ENCODE results near the gene SREBF1.

Gene SREBF1

DNA sequence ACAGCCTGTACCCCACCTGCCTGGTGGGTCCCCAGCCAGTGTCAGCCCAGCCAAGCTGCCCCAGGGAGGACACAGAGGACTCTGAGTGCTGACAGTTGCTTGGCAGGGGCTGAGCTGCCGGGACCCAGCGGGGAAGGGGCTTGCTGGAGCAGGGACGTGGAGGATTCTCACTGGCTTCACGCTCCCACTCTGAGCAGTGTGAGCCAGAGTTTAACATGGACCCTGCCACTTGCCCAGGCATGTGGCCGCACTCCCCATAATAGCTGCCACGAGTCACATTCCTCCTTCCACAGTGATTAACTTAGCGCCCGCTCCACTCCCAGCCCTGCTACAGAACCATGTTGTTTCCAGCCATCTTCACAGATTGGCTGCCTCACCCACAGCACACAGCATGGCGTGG, 31.2 kb downstream of the SREBF1 start:
- no peak for DNase-seq (ENCODE audit: extremely low spot score)
- POLR2A ChIA-PET: interaction anchor here (1.1 to 24.8 kb wide), 2 partner anchors 9 to 30 kb away, joined by 4 to 369 read pairs; partner anchors contain the start of gene SREBF1
- CTCF ChIA-PET: no interaction called here
- TF ChIP-seq LEF1 (IDR thresholded peaks at IDR 0.05; ENCODE audit: borderline replicate concordance): no peak
- TF ChIP-seq ARNT (IDR thresholded peaks at IDR 0.05): no peak
- no peak for TF ChIP-seq L3MBTL2 (conservative IDR thresholded peaks at IDR 0.05)
- TF ChIP-seq, protein P1, sequence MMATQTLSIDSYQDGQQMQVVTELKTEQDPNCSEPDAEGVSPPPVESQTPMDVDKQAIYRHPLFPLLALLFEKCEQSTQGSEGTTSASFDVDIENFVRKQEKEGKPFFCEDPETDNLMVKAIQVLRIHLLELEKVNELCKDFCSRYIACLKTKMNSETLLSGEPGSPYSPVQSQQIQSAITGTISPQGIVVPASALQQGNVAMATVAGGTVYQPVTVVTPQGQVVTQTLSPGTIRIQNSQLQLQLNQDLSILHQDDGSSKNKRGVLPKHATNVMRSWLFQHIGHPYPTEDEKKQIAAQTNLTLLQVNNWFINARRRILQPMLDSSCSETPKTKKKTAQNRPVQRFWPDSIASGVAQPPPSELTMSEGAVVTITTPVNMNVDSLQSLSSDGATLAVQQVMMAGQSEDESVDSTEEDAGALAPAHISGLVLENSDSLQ (IDR thresholded peaks at IDR 0.05): no peak
- no peak for TF ChIP-seq BHLHE40 (IDR thresholded peaks at IDR 0.05; ENCODE audit: borderline replicate concordance)
- TF ChIP-seq SP1 (IDR thresholded peaks at IDR 0.05): no peak
- no peak for TF ChIP-seq ZNF384 (IDR thresholded peaks at IDR 0.05)
- TF ChIP-seq FOXK2 (IDR thresholded peaks at IDR 0.05): no peak
- no peak for TF ChIP-seq TARDBP (IDR thresholded peaks at IDR 0.05)

DNA sequence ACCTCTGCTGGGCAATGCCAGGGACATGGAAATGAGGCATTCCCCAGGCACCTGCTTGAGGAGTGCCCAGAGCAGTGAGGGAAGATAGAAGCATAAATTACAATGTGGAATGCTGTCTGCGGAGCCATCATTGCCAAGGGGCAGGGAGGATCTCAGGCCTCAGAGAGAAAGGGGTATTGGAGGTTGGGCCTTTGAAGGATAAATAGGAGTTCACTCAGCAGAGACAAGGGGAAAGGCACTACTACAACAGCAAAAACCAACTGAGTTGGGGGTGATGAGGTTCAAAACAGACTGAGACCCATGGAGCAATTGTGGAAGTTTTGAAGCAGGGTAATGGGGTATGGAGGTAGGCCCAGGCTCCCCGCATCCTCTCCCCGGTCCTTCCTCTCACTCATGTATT, 32.8 kb downstream of the SREBF1 start:
- TF ChIP-seq FOXK2 (IDR thresholded peaks at IDR 0.05): no peak
- no peak for TF ChIP-seq BHLHE40 (IDR thresholded peaks at IDR 0.05; ENCODE audit: borderline replicate concordance)
- TF ChIP-seq, protein P1 (IDR thresholded peaks at IDR 0.05): no peak
- no peak for TF ChIP-seq CTBP1 (IDR thresholded peaks at IDR 0.05; ENCODE audit: borderline replicate concordance)
- no peak for TF ChIP-seq L3MBTL2 (conservative IDR thresholded peaks at IDR 0.05)
- no peak for TF ChIP-seq TARDBP (IDR thresholded peaks at IDR 0.05)
- no peak for TF ChIP-seq NFRKB (IDR thresholded peaks at IDR 0.05)
- TF ChIP-seq HDGF (IDR thresholded peaks at IDR 0.05; ENCODE audit: borderline replicate concordance): no peak
- TF ChIP-seq ELF4 (IDR thresholded peaks at IDR 0.05): no peak
- TF ChIP-seq FOXA1 (IDR thresholded peaks at IDR 0.05): no peak
- TF ChIP-seq FOXM1 (IDR thresholded peaks at IDR 0.05; ENCODE audit: borderline replicate concordance): no peak
- TF ChIP-seq SUZ12 (IDR thresholded peaks at IDR 0.05): no peak
- no peak for DNase-seq (ENCODE audit: extremely low spot score)
- CTCF ChIA-PET: no interaction called here
- POLR2A ChIA-PET: no interaction called here

DNA sequence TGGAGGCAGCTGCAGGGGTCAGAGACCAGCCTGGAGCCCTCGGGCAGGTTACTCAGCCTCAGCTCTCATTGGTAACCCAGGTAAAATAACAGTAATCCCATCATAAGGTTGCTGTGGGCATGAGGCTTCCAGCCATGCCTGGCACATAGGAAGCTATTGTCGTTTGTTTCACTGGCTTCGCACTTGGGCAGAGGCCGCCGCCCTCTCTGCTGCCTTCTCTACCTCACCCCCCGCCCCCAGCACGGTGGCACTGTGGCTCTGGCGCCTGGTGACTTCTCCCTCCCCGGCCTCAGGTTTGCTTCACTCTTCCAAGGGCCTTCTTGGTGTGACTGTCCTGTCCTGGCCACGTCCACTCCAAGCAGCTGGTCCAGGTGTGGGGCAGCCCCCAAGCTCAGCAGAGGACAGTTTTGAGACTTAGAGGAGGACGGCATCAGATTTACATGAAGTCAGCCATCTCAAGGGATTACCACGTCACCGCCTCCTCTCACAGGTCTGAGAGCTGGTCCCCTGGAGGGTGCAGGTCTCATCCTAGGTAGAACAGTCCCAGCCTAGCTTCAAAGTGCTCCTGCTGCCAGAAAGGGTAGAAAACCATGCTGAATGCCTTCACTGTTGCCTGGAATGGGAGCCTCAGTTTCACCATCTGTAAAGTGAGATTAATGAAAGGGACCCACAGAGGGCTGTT, 34.8 kb downstream of the SREBF1 start:
- no peak for DNase-seq (ENCODE audit: extremely low spot score)
- CTCF ChIA-PET: interaction anchor here (0.7 to 0.8 kb wide), 2 partner anchors 117 to 121 kb away, joined by 3 to 4 read pairs; partner anchors contain the start of gene RAI1
- TF ChIP-seq FOXA1 (IDR thresholded peaks at IDR 0.05): no peak
- no peak for TF ChIP-seq FOXK2 (IDR thresholded peaks at IDR 0.05)
- no peak for TF ChIP-seq BHLHE40 (IDR thresholded peaks at IDR 0.05; ENCODE audit: borderline replicate concordance)
- no peak for TF ChIP-seq NFRKB (IDR thresholded peaks at IDR 0.05)
- TF ChIP-seq HDGF (IDR thresholded peaks at IDR 0.05; ENCODE audit: borderline replicate concordance): no peak
- no peak for TF ChIP-seq SUZ12 (IDR thresholded peaks at IDR 0.05)
- POLR2A ChIA-PET: interaction anchor here (0.6 to 2.5 kb wide), 7 partner anchors 9 to 212 kb away, joined by 3 to 11 read pairs (median 3); partner anchors contain the start of gene SREBF1

DNA sequence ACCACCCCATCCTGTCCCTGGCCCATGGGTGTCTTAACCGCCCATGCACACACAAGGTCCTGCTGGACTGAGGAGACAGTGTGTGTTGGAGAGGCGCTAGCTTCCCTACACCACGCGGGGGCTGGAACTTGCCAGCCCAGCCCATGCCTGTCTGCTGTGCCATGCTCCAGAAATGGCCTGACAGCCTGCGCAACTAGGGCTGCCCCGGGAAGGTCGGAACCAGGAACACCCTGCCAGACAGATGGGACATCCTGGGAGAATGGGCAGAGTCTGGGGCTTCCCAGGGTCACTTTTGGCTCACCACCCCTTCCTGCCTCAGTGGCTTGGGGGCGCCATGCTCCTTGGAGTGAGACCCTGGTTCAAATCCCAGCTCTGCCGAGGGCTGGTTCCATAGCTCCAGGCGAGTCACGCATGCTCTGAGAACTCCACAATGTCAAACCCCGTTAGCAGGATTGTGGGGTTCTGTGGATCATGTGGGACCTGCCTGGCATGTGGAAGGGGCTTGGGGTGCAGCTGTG, 36.2 kb downstream of the SREBF1 start:
- CTCF ChIA-PET: interaction anchor here (0.7 kb wide), 1 partner anchor 11 kb away, joined by 3 read pairs; no protein-coding TSS in a partner anchor
- TF ChIP-seq CTBP1 (IDR thresholded peaks at IDR 0.05; ENCODE audit: borderline replicate concordance) (no peak), LEF1 (IDR thresholded peaks at IDR 0.05; ENCODE audit: borderline replicate concordance) (no peak), HDGF (IDR thresholded peaks at IDR 0.05; ENCODE audit: borderline replicate concordance) (no peak), ZNF384 (IDR thresholded peaks at IDR 0.05) (no peak), TARDBP (IDR thresholded peaks at IDR 0.05) (no peak), FOXK2 (IDR thresholded peaks at IDR 0.05) (no peak), NFRKB (IDR thresholded peaks at IDR 0.05) (no peak), BHLHE40 (IDR thresholded peaks at IDR 0.05; ENCODE audit: borderline replicate concordance) (no peak), FOXM1 (IDR thresholded peaks at IDR 0.05; ENCODE audit: borderline replicate concordance) (no peak)
- TF ChIP-seq, protein P1 (IDR thresholded peaks at IDR 0.05): no peak

DNA sequence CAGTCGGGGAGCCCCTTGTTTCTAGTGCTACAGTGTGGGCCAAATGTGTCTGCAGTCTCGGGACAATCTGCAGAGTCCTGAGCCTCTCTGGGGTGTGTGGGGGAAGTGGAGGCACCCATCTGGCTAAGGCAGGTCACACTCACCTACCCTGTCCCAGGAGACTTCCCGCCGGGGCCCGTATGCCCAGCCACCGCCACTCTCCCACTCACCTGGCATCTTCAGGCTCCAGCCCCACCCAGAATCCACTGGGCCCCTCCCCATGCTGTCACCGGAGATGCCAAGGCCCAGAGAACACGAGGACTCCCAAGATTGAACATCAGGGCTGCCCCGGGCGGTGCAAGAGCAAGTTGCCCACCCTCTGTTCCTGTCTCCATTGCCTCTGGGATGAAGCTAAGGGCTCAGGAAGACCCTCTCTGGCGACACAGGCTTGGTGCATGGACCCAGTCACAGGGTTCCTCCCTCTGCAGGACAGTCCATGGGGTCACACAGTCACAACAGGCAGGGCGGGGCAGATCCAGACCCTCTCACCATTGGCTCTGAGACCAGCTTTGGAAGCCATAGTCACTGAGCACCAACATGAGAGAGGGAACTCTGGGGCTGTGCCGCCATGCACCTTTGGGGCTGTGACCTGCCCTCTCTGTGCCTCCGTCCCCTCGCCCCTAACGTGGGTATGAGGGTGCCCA, 38.1 kb downstream of the SREBF1 start:
- TF ChIP-seq HDGF (IDR thresholded peaks at IDR 0.05; ENCODE audit: borderline replicate concordance) (no peak), SUZ12 (IDR thresholded peaks at IDR 0.05) (no peak), ZNF384 (IDR thresholded peaks at IDR 0.05) (no peak), CTBP1 (IDR thresholded peaks at IDR 0.05; ENCODE audit: borderline replicate concordance) (no peak), FOXK2 (IDR thresholded peaks at IDR 0.05) (no peak), TARDBP (IDR thresholded peaks at IDR 0.05) (no peak)
- CTCF ChIA-PET: no interaction called here
- POLR2A ChIA-PET: no interaction called here
- DNase-seq (ENCODE audit: extremely low spot score): no peak

More for the DNA sequence above, 36.2 kb downstream of the SREBF1 start:
- POLR2A ChIA-PET: interaction anchor here (1.5 to 2.5 kb wide), 3 partner anchors 8 to 36 kb away, joined by 3 to 11 read pairs (median 4); partner anchors contain the start of gene SREBF1
- no peak for DNase-seq (ENCODE audit: extremely low spot score)

DNA sequence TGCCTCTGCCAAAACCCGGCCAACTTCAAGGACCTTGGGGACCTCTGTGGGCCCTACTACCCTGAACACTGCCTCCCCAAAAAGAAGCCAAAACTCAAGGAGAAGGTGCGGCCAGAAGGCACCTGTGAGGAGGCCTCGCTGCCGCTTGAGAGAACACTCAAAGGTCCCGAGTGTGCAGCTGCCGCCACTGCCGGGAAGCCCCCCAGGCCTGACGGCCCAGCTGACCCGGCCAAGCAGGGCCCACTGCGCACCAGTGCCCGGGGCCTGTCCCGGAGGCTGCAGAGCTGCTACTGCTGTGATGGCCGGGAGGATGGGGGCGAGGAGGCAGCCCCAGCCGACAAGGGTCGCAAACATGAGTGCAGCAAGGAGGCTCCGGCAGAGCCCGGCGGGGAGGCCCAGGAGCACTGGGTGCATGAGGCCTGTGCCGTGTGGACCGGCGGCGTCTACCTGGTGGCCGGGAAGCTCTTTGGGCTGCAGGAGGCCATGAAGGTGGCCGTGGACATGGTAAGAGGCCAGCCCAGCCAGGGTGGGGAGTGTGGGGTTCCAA, 38.7 kb downstream of the SREBF1 start:
- TF ChIP-seq TARDBP (IDR thresholded peaks at IDR 0.05): no peak
- TF ChIP-seq FOXK2 (IDR thresholded peaks at IDR 0.05): no peak
- no peak for TF ChIP-seq L3MBTL2 (conservative IDR thresholded peaks at IDR 0.05)
- no peak for TF ChIP-seq LEF1 (IDR thresholded peaks at IDR 0.05; ENCODE audit: borderline replicate concordance)
- TF ChIP-seq HDGF (IDR thresholded peaks at IDR 0.05; ENCODE audit: borderline replicate concordance): no peak
- TF ChIP-seq ARNT (IDR thresholded peaks at IDR 0.05): no peak
- no peak for TF ChIP-seq SUZ12 (IDR thresholded peaks at IDR 0.05)
- TF ChIP-seq NFRKB (IDR thresholded peaks at IDR 0.05): no peak
- TF ChIP-seq, protein P1 (IDR thresholded peaks at IDR 0.05): no peak
- no peak for TF ChIP-seq ZNF384 (IDR thresholded peaks at IDR 0.05)
- no peak for TF ChIP-seq FOXA1 (IDR thresholded peaks at IDR 0.05)
- no peak for TF ChIP-seq BHLHE40 (IDR thresholded peaks at IDR 0.05; ENCODE audit: borderline replicate concordance)
- TF ChIP-seq CTBP1 (IDR thresholded peaks at IDR 0.05; ENCODE audit: borderline replicate concordance): no peak
- TF ChIP-seq SP1 (IDR thresholded peaks at IDR 0.05): no peak
- no peak for TF ChIP-seq ELF4 (IDR thresholded peaks at IDR 0.05)
- no peak for TF ChIP-seq FOXM1 (IDR thresholded peaks at IDR 0.05; ENCODE audit: borderline replicate concordance)
- CTCF ChIA-PET: no interaction called here
- POLR2A ChIA-PET: no interaction called here
- no peak for DNase-seq (ENCODE audit: extremely low spot score)
